ENCODE data around the gene PHOSPHO2.

- no peak for TF ChIP-seq POLR2A (IDR thresholded peaks at IDR 0.05)
- TF ChIP-seq, protein P1, sequence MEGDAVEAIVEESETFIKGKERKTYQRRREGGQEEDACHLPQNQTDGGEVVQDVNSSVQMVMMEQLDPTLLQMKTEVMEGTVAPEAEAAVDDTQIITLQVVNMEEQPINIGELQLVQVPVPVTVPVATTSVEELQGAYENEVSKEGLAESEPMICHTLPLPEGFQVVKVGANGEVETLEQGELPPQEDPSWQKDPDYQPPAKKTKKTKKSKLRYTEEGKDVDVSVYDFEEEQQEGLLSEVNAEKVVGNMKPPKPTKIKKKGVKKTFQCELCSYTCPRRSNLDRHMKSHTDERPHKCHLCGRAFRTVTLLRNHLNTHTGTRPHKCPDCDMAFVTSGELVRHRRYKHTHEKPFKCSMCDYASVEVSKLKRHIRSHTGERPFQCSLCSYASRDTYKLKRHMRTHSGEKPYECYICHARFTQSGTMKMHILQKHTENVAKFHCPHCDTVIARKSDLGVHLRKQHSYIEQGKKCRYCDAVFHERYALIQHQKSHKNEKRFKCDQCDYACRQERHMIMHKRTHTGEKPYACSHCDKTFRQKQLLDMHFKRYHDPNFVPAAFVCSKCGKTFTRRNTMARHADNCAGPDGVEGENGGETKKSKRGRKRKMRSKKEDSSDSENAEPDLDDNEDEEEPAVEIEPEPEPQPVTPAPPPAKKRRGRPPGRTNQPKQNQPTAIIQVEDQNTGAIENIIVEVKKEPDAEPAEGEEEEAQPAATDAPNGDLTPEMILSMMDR (IDR thresholded peaks at IDR 0.05), result no peak
- TF ChIP-seq POLR2AphosphoS5 (IDR thresholded peaks at IDR 0.05), result no peak
- no peak for TF ChIP-seq EP300 (IDR thresholded peaks at IDR 0.05)
Observed at GRCh38 chr2:169717691-169718063, 23.4 kb downstream of the PHOSPHO2 start.

Data from suprapubic skin (tissue), 4 donors.